HG02981 (cell line): ENCODE results near the gene ELL.

Experiments
- ATAC-seq: cut with Tn5 transposase; IDR thresholded peaks from one replicate; pipeline ENCODE4 v1.9.1; 2021; ENCODE audit warnings: mild to moderate bottlenecking, moderate library complexity; ENCODE audit not compliant: unreplicated experiment

Gene ELL

DNA sequence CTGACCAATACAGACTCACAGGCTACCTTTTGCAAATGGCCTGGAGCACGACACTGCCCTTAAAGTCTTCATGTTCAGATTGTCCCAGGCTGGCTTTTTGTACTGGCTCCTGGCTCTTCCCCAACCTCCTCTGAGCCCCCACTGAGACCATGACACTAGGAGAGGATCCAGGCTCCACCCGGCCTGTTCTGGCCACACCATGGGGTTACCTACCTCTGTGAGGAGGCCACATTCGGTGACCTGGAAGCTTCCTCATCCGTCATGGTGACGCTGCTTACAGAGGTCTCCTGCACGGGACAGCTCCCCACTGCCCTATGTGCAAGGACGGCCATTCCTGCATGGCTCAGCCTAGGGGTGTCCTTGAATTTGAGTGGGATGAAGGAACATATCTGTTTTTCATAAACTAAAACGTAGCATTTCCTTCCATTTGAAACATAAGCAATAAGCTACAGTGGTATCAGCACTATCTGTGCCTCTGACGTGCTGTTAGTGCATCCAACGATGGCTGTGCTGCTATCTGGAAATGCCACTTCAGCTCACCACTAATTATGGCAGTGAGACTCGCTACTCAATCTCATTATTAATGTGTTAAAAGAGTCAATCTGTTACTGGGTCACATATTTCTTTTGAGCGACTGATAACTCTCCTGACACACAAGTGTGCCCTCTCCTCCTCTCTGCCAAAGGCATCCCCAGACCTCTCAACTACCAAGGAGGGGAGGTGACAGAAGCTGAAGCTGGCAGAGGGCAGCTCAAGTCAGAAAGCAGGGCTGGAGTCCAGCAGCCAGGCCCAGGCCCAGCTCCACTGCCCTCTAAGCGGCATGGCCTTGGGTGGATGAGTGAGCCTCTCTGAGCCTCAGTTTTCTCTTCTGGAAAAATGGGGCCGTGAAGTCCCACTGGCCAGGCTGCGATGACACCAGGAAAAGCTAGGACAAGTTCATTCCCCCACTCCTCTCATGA is 29.6 kb downstream of the ELL start:
- no peak for ATAC-seq

DNA sequence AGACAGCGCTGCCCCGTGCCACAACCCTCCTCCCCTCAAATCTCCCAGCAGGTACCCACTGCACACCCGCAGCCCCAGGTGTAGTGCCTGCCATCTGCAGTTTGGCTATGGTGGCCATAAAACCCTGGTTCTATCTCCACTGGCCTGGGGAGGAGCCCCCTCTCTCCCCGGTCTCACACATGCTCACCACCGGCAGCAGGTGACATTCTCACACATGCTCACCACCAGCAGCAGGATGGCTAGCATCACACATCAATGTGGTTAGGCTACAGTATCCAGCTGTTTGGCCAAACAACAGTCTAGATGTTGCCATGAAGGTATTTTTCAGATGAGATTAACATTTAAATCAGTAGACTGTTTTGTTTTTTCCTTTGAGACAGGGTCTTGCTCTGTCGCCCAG is 31.1 kb downstream of the ELL start:
- no peak for ATAC-seq

DNA sequence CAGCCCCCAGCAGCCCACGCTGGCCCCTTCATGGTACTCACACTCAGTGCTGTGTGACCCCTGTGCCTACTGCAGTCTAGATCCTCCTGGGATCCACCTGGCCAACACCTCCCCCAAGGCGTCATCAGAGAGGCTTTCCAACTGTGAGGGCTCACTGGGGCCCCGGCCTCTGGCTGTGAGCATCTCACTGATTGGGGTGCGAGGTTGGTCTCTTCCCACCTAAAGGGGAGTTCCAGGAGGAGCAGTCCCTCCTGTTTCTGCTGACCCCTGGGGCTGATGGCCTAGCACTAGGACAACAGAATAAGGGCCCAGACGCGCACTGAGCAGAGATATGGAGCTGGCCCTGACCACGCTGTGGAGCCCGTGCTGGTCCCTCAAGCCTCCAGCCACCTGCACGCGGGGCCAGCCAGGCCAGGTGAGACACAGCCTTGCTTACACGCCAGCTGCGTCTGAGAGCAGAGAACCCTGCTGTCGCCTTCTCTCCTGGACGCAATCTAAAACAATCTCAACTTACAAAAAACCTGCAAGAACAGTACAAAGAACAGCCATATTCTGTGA is 32.2 kb downstream of the ELL start:
- no peak for ATAC-seq

DNA sequence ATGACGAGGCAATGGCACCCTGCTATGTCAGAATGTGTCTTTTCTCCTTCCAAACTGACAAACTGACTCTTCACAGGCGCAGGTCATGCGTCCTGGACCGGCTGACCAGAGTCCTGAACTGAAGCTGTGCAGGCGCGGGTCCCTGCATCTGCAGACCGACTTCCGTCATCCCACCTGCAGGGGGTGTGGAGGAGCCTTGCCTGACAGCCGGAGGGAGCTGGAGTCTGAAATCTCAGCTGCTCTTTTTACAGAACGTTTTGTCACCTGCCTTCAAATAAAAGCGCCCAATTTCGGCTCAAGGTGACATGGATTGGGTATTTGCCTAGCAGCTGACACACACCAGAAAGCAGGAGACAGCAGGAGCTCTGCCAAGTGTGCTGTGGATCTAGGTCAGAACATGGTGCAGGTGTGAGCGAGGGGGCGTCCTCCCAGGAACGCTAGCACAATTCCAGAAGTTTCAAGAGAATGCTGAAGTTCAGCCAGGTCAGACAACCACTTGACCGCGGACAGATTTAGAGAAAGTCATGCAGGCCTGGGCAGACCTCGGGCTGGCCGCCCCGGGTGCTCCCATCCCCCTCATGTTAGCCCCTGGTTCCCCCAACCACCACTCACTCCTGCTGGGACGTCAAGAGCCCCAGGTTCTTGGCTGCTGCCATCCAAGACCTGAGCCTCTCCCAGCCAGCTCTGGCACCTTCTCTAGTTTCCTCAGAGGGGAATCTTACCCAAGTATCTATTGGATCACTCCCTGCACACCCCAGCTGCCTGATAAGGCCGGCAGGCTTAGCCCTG is 32.8 kb downstream of the ELL start:
- no peak for ATAC-seq

DNA sequence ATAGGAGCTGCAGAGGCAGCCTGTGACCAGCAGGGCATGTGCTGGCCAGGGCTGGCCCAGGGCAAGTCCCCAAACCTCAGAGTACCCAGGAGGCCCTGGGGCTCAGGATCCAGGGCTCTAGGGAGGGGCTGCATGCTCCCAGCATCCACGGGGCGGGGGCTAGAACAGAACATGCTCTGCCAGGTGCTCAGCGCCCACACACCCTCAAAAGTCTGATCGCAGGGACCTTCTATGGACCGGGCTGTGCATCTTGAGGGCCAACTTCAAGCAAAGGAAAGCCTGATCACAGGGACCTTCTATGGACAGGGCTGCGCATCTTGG is 33.5 kb downstream of the ELL start:
- ATAC-seq: no peak

DNA sequence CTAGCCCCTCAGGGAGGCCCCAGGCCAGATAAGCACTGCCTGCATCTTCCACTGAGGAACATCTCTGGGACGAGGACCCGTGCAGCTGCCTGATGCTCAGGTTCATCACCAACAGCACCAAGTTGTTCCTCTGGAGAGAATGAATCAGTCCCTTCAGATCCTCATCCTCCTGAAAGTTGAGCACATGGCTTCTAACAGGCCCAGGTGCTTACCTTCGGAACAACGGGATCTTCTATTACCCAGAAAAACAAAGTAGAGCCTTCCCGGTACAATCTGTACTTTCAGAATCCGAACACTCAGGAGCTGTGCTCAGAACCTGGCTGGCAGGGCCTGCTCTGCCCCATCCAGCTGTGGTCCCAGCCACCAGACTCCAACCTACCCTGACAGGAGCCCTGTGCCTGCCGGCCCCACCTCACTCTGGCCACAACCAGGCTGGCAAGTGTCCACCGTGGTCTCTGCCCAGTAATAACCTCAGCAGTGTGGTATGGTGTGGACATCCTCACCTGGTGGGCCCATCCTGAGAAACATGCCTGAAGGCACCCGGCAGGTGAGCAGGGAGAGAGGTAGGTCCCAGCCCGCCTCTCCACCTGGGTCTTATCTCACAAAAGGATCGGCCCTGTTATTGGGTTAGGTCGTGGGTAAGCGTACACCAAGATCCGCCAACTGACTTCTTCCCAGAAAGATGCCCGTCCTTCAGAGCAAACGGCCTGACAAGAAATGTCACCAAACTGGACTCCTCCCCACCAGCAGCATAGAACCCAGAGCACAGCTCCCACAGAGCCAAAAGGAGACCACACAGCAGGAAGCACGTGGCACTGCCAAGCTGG is 34.1 kb downstream of the ELL start:
- no peak for ATAC-seq

DNA sequence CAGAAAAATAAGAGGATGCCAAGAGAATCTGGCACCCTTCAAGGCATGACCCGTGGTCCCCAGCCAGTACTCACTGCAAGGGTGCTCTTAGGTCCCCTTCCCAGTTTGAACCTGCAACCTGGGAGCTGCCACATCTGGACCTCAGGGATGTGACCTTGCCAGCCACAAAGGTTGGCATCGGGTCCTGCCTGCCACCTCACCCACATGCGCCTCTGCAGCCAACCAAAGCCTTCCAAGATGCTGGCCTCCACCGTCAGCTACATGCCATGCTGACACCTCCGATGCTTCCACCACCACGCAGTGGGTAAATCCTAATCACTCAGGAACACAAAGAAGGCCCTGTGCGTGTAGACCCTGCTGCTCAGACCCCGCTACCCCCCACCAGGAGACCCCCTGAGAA is 35.1 kb downstream of the ELL start:
- no peak for ATAC-seq

DNA sequence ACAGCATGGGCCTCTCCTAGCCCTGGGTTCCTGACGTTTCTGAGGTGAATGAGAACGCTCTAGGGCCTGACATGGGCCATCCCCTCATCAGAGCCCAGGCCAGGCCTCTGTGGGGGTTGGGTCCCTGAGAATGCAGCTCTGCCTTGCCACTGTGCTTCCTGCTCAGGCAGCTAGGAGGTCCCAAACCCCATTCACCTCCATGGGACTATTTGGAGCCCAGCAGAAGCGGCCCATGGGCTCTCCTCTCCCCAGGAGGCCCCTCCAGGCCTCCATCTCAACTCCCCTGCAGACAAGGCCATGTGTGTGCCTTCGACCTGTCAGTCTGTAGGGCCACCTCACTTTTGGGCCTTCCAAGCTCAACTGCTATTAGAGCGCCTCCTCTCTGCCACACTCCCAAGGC is 36.9 kb downstream of the ELL start:
- ATAC-seq: no peak

DNA sequence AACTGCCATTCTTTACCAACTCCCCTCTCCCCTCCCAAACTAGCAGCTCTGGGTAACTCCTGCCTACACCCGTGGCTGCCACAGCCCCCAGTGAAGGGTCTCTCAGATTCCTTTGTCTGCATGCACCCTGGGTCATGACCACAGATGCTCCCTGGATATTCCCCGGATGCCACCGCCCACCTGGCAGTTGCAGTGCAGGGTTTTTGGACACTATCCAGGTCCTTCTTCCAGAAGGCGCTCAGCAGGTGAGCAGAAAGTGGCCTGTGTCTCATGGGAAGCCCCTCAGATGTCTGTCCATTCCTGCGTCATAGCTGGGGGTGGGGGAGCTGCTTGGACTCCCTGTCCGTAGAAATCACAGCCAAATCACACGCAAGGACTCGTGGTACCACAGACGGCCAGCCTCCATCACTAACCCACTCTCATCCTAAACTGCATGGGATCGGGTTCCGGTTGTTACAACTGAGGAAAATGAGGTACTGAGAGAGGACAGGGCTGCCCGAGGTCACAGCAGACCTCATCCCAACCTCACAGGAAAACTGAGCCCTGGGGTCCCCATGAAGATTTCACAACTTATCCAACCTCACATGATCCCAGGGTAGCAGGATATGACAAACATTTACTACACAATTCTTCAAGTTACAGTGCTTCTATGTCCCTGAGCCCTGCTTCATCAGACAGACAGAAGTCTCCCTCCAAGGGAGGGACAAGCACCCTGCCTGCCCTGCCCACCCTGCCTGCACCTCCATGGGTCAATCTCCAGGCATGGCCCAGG is 38.6 kb downstream of the ELL start:
- no peak for ATAC-seq

DNA sequence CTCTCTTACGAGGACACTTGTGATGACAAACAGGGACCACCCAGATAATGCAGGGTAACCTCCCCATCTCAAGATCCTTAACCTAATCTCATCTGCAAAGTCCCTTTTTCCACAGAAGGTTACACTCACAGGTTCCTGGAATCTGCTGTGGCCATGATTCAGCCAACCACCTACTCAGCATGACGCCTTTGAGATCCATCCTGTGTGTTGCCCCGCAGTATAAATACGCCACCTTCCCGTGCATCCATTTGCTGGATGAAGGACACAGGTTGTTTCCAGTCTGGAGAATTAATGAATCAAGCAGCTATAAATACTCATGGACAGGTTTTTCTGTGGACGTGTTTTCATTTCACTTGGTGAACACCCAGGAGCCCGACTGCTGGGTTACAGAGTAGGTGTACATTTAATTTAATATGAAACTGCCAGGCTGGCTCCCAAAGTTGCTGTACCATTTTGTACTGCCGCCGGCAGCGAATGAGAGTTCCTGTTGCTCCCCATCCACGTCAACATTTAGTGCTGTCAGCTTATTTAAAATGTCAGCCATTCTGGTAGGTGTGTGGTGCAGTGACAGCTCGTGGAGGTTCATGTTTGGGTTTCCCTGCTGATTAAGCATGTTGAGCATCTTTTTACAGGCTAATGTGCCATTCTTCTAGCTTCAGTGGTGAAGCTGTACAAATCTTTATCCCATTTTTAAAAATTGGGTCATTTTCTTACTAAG is 40.2 kb downstream of the ELL start:
- no peak for ATAC-seq

DNA sequence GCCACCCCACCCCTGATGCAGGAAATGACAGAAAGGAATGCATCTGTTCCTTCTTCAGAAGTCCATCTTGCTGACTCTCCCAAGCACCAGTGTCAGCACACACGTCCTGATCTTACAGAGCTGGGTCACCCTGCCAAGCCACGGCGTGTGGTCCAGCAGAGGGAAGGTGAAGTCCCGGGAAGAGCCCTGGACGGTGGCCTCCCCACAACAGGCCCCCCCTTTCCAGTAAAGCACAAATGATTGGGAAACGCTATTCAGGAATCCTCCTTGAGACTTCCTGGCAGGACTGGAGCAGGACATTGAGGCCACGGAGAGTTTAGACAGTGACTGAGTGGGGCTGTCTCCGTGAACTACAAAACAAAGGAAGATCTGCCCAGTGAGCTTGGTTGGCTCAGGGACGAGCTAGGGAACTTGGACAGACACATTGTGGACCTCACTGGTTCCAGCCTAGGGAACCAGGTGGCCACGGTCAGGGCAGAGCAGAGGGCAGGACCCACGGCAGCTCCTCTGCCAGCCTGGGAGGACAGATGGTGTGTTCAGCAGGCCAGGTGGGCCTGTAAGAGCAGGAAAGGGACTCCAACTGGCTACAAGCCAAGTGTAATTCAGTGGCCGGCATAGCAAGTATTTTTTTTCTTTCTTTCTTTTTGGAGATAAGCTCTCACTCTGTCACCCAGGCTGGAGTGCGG is 41.7 kb downstream of the ELL start:
- no peak for ATAC-seq

DNA sequence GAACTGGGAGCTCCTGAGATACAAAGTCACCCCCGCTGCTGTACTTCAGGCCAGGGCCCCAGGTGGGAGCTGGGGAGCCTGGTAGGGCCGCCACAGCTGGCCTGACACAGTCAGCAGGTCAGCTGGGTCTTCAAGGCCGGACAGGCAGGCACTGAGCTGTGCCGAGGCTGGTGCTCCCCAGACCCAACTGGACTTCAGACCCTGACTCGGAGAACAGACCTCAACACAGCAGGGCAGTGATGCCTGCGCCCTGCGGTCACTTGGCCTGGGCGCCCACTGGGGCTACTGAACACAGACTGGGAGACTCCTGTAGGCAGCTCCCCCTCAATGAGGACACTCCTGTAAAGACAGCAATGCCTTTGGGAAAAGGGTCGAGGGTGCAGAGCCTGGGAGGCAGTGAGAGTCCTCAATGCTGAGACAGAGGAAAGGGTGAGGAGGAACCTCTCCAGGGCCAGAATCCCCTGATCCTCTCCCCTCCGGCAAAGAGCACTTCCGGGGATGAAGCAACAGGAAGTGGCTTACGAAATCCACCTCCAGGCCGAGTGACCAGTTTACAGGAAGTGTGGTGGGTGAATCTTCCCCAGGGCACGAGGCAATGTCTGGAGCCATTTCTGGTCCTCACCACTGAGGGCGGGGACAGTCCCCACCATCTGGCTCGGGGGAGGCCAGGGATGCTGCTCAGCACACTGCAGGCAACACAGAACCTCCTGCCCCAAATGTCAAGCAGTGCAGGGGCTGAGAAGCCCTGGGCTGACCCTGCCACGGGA is 43.1 kb downstream of the ELL start:
- peak; percentile 78 for ATAC-seq

DNA sequence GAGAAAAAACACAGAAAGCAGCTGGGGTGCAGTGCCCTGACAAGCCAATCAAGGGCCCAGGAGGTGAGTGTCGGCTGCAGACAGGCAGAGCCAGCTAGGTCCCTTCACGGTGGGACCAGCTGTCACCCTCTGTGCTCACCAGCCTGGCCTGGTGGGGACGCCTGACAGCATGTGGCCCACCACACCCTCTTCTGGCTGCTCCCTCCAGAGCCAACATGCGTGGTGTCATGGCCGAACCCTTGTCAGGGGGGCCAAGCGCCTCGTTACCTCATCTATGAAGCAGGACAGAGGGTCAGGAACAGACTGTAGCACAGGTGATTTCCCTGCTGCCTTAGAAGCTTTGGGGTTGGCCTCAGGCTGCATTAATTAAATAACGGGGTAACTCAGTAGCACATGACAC is 43.9 kb downstream of the ELL start:
- no peak for ATAC-seq

DNA sequence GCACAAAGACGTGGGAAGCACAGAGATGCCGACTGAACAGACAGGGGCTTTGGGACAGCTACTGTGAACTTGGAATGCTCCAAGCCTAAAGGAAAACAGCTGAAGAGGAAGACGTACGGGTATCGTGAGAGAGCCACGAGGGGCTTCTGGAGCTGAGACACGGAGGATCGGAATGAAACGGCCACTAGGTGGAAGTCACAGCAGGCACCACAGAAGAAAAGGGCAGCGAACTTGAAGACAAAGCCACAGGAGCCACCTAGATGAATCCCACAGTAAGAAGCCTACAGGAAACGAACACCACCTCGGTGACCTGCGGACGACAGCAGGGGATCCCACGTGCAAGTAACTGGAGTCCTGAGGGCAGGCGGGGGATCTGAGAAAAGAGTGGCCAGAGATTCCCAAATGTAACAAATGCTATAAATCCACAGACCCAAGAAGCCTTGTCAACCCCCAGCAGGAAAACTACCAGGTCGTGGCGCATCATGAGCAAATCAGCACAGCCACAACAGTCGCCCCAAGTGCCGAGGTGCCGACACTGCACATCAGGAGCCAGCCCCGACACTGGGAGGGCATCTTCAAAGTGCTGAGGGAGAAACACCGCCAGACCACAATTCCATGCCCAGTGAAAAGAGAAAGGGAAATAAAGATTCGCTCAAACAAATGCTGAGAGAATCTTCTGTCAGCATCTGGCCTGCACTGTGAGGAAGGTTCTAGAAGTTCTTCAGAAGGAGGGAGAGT is 44.7 kb downstream of the ELL start:
- ATAC-seq: no peak

DNA sequence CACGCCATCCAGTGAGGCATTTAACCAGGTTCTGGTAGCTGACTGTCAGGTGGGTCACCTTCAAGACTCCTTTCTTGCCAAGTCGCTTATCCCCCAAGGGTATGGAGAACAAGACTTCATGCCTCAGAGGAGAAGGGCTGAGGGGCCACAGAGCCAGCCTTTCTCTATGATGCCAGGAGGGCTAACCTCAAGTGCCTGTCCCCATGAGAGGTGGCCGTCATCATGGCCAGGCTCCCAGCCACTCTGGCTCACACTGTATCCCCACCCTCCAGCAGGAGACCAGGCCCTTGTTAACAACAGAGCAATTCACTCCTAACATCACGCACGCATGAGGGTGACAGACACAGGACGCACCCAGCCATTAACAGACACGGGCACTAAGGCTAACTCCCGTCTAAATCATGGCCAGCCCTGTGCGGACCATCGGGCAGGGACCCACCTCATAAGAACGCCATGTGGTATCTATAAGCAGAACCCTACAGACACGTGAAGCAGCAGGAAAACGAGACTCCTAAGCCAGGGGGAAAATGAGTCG is 45.3 kb downstream of the ELL start:
- ATAC-seq: no peak

DNA sequence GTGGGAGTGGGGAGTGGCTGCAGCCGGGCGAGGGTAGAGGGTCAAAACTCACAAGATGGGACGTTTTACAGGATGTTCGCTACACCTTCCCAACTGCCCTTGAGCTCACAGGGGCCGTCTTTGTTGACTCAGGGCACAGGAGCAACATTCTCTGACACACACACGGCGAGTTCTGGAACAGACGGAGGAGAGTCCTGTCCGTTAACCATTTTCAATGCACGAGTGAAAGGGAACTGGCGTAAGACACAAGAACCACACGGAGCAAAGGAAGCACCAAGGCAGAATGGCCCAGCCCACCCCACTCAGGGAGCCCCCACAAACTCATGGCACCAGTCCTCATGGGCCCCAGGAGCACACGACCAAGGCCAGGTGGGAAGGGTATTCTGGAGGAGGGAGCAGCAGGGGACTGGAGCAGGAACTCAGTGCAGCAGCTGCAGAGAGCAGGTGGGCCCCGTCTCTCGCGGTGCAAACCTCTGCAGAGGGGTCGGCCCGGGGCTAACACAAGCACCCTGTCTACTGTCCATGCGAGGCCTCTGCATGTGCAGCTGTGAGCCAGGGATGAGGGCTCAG is 46.0 kb downstream of the ELL start:
- no peak for ATAC-seq

DNA sequence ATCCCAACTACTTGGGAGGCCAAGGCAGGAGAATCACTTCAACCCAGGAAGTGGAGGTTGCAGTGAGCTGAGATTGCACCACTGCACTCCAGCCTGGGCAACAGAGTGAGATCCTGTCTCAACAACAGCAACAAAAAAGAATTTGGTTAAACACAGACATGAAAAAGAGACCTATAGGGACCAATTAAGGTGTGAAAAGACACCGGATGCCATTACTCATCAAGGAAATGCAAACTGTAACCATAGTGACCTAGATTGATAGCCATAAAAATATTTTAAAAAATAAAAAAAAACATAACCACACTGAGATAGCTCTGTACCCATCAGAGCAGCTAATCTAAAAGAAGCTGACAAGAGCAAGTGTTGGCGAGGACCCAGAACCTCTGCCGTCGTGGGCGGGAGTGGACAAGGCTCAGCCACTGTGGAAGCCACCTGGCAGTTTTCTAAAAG is 46.8 kb downstream of the ELL start:
- ATAC-seq: no peak
